GM18867 (cell line): ENCODE data around the gene NINJ1.

Experiments used
- ATAC-seq: cut with Tn5 transposase; IDR thresholded peaks from one replicate; pipeline ENCODE4 v1.9.1; 2021; ENCODE audit warnings: mild to moderate bottlenecking, moderate library complexity; ENCODE audit not compliant: unreplicated experiment

The NINJ1 gene

GRCh38 chr9:93134015-93134739 lies at the start of gene NINJ1:
Gene NINJ1, minus strand, starts transcription at chr9:93134251. Its CDS starts 34 bp downstream, at chr9:93134217.
- ATAC-seq = peak; percentile 79

GRCh38 chr9:93183131-93183662 lies 49.1 kb upstream of the NINJ1 start:
- ATAC-seq = no peak

DNA sequence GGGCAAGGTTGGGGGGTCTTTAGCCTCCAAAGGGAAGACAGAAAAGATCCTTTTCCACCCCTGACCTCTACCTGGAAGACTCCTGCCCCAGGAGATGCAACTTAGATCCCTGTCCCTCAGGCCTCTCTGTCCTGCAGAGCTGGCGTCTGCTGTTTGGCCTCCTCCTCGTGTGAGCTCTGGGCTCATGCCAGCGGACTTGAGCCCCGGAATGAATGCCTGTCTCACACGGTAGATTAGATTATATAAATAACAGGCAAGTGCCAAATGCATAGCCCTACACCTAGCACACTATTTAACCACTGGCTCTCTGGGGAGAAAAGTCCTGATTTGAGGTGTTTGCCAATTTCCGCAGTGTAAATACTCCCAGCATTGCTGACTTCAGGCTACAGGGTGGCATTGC lies 48.5 kb upstream of the NINJ1 start:
- no peak for ATAC-seq

- ATAC-seq = no peak
These were observed 47.8 kb upstream of the NINJ1 start for GRCh38 chr9:93181672-93182435.

GRCh38 chr9:93180938-93181337 lies 46.9 kb upstream of the NINJ1 start:
- no peak for ATAC-seq

DNA sequence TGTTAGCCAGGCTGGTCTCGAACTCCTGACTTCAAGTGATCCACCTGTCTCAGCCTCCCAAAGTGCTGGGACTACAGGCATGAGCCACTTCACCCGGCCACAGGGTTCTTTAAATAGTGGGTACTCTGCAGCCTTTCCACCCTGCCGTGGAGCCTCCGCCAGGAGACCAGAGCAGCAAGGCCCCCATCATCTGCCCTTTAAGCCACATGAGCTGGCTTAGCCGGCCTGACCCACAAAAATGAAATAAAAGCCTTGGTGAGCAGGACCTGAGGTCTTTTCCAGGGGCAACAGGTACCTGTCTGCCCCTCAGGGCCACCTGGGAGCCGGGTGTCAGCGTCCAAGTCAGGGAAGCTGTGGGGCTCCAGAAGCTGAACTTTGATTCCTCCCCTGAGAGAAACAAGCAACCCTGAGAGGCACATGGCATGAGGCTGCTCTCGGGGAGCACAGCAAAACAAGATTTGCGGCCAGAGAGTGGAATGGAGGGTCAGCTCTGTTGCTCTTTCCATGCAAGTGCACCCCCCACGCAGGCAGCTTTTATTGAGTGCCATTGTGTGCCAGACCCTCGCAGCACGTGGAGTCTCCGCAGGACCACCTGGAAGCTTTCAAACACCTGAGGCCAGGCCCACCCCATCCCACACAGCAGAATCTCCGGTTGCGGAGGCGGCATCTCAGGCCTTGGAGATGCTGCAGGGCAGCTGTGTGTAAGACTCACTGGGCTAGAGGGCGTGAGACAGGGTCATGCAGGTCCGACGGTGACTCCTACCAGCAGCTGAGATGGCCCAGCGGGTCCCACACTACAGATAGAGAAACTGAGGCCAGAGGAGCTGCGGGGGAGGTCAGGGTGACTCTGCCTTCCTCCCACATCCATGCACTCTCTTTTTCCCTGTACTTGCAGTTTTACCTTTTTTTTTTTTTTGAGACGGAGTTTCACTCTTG lies 45.1 kb upstream of the NINJ1 start:
- no peak for ATAC-seq

DNA sequence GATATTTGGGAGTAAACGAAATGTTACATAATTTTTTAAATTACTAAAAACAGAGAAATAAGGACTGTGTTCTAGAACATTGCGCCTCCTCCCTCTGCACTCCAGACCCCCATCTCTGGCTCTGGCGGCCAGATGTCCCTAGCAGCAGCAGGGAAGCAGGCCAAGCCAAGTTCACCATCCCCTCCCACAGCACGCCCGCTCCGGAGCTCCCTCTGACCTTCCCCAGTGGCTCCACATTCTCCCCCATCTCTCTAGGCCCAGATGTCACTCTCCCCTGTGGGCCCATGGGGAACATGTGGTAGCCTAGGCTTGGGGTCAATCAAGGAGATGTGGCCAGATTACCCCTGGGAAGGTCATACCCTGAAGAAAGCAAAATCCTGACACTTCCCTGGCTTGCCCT lies 43.6 kb upstream of the NINJ1 start:
- no peak for ATAC-seq

GRCh38 chr9:93174976-93175375 lies 40.9 kb upstream of the NINJ1 start:
- no peak for ATAC-seq

DNA sequence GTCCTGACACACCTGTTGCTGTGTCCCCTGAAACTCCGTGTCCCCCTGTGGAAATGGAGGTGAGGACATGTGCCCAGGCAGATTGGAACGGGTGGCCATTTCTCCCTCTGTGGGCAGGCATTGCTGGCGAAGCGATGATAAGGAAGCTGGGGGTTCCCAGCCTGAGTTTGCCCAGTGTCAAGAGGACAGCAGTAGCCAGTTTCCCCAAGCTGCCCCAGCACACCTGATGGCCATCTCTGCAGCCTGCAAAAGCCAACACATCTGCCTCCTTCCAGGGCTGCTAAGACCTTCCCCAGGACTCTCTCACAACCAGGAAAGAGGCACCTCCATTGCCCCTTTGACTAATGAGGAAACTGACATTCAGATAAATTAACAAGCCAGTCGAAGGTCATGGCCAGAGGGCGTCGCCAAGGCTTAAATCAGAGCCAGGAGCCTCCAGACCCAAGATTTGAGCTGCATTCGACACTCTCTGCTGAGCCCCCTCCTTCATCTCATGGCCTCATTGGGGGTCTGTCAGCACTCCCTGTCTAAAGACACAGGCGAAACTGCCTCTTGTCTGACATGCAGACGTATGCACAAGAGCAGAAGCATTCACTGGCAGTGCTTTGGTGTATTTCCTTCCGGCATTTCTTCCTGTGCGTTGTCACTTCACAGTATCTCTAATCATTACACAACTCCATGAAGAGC lies 39.5 kb upstream of the NINJ1 start:
- no peak for ATAC-seq

GRCh38 chr9:93172666-93173364 lies 38.8 kb upstream of the NINJ1 start:
- no peak for ATAC-seq

DNA sequence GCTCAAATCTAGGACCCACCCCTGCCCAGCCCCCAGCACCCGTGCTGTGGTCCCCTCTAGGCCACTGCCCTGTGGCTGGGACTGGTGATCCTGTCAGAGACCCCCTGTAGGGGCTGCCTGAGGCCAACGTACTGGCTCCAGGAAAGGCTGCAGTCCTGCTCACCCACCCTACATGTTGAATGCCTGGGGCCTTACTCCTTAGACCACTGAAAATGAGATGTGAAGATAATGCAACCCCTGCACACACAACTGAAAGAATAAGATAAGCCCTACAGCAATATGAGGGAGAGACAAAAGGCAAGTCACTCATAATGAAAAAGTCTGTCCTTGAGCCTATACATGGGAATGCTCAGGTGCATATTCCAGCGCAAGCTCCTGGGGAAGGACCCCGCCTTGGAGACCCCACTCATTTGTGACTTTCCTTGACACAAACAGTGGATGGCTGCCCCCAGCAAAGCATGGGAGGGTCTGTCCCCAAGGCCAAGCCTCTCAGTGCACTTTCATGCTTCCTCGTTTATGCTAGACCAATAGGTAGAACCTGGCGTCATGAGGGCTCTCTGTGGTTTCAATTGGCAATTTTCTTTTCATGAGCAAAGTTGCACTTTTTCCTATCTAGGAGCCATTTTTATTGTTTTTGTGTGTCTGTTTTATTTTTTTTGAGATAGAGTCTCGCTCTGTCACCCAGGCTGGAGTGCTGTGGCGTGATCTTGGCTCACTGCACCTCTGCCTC lies 37.4 kb upstream of the NINJ1 start:
- no peak for ATAC-seq

DNA sequence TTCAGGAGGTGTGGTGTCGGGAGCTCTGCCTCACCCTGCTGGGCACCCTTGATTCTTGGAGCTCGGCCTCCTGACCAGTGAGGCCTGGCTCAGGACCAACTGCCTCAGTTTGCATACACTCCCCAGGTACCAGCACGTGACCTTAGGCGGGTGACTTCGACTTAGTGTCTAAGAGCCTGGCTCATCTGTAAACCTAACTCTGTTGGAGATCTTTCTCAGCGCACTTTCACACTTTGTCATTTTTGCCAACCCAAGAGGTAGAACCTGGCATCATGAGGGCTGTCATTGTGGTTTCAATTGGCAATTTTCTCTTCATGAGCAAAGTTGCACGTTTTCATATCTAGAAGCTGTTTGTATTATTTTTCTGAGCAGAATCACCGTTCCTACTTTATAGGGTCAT lies 36.5 kb upstream of the NINJ1 start:
- ATAC-seq = no peak

DNA sequence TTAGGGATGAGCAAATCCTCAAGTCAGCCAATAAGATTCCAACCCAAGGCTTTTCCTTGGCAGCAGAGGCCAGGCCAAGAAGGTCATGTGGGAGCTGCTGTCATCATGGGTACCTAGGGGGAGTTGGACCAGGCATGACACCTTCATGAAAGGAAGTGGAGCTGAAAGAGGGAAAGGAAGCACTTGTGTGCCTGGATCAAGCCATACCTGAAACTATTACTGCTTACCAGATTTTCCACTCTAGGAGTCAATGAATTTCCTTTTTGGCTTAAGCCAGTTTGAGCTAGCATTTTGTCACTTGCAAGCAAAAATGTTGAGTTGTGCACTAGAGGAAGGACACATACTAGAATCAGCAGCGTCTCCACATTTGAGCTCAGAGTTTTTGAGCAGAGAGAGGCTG lies 35.4 kb upstream of the NINJ1 start:
- no peak for ATAC-seq

- no peak for ATAC-seq
These were observed 34.5 kb upstream of the NINJ1 start for GRCh38 chr9:93168581-93168980.

DNA sequence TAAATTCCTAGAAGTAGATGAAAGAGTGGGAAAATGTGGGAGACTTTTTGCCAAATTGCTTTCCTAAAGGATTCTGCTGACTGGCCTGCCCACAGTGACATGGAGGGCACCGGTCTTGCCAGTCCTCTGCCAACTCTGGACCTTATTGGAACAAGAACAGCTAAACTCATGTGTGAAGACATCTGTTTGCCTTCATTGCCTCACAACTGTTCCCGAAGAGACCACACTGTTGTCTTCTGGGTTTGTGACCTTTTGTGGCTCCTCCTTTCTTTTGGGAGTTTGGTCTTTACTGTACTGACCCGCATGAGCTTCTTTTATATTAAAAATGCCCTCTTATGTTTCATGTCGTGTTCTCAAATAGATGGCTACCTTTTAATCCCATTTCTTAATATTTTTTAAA lies 33.8 kb upstream of the NINJ1 start:
- no peak for ATAC-seq

DNA sequence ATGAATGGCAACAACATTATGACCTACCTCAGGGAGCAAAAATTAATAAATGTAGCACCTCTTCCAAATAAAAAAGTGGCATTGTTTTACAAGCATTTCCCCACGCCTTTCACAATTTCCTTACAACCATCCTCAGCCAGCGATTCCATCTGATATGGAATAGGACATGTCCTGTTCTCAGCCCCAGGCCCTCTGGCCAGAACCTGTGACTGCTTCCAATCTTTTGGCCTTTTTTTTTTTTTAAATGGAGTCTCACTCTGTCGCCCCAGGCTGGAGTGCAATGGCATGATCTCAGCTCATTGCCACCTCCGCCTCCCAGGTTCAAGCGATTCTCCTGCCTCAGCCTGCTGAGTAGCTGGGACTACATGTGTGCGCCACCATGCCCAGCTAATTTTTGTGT lies 33.1 kb upstream of the NINJ1 start:
- no peak for ATAC-seq

DNA sequence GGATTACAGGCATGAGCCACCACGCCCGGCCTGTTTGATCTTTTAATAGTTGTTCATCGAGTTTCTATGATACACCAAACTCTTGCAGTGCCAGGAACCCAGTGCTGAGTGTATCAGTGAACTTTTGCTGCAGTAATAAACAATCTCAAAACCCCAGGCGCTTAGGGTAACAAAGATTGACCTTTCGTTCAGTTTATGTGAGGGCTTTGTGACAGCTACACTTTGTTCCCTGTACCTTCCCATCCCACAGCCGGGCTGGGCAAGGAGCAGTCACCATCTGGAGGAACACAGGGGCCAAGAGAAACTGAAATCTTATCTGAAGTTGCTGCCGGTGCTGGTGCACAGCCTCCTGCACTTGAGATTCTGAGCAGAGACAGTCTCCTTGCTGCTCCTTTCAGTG lies 32.6 kb upstream of the NINJ1 start:
- ATAC-seq = no peak

- no peak for ATAC-seq
These were observed 30.0 kb upstream of the NINJ1 start for GRCh38 chr9:93164085-93164484.
